Loucy (cell line): ENCODE data around the gene ZNF583.

Source experiments
- H2AFZ ChIP-seq: fragments of 200-600 bp; sonication (generic); 2 replicates; pipeline ENCODE4 v1.6.0; 2016; ENCODE audit warnings: antibody characterized with exemption, mild to moderate bottlenecking, low read length, moderate library complexity
- H3F3A ChIP-seq: fragments of 200-600 bp; 2 replicates; pipeline ENCODE4 v1.6.0; 2016; ENCODE audit warnings: antibody characterized with exemption, low read depth, mild to moderate bottlenecking
- H3K27me3 ChIP-seq: fragments of 200-600 bp; sonication (generic); 2 replicates; pipeline ENCODE4 v1.6.1; 2014; ENCODE audit warnings: low read length, mild to moderate bottlenecking; ENCODE audit not compliant: insufficient read depth, poor library complexity, severe bottlenecking
- H3K36me3 ChIP-seq: fragments of 200-600 bp; sonication (generic); 2 replicates; pipeline ENCODE4 v1.6.1; 2016; ENCODE audit warnings: low read length; ENCODE audit not compliant: insufficient read depth
- H3K4me1 ChIP-seq: fragments of 200-600 bp; sonication (generic); 2 replicates; pipeline ENCODE4 v1.5.1; 2014; ENCODE audit warnings: low read length, mild to moderate bottlenecking; ENCODE audit not compliant: insufficient read depth, poor library complexity, severe bottlenecking
- H3K4me2 ChIP-seq: fragments of 200-600 bp; sonication (generic); 2 replicates; pipeline ENCODE4 v1.6.0; 2014; ENCODE audit warnings: antibody characterized with exemption, low read length, low read depth, mild to moderate bottlenecking; ENCODE audit not compliant: poor library complexity, severe bottlenecking
- H3K4me3 ChIP-seq: fragments of 200-600 bp; sonication (generic); 2 replicates; pipeline ENCODE4 v1.5.1; 2014; ENCODE audit warnings: low read length, mild to moderate bottlenecking, mixed read lengths; ENCODE audit not compliant: poor library complexity, severe bottlenecking
- H3K79me2 ChIP-seq: fragments of 200-600 bp; sonication (generic); 2 replicates; pipeline ENCODE4 v1.6.1; 2014; ENCODE audit warnings: low read length; ENCODE audit not compliant: insufficient read depth
- H3K9ac ChIP-seq: fragments of 200-600 bp; sonication (generic); 2 replicates; pipeline ENCODE4 v1.6.0; 2014; ENCODE audit warnings: mild to moderate bottlenecking, low read depth, low read length, moderate library complexity; ENCODE audit not compliant: poor library complexity, severe bottlenecking
- H3K9me2 ChIP-seq: fragments of 200-600 bp; sonication (generic); replicated peaks from 2 replicates; pipeline ENCODE4 v1.6.1; 2016; ENCODE audit warnings: low read depth, low read length, mixed read lengths
- H3K9me3 ChIP-seq: fragments of 200-600 bp; sonication (generic); 2 replicates; pipeline ENCODE4 v1.6.1; 2014; ENCODE audit warnings: mild to moderate bottlenecking, antibody characterized with exemption, low read length, low read depth; ENCODE audit not compliant: insufficient read depth
- H4K20me1 ChIP-seq: fragments of 200-600 bp; sonication (generic); 2 replicates; pipeline ENCODE4 v1.6.0; 2014; ENCODE audit warnings: antibody characterized with exemption, low read length, mild to moderate bottlenecking; ENCODE audit not compliant: insufficient read depth, poor library complexity, severe bottlenecking
- CTCF ChIP-seq: fragments of 200-600 bp; sonication (generic); conservative IDR thresholded peaks from 2 replicates; pipeline ENCODE4 v1.5.1; 2014; ENCODE audit warnings: mild to moderate bottlenecking, antibody characterized with exemption, low read length
- EZH2phosphoT487 ChIP-seq: fragments of 200-600 bp; IDR thresholded peaks from 2 replicates; pipeline ENCODE4 v1.6.1; 2018; ENCODE audit warnings: antibody characterized with exemption, mild to moderate bottlenecking, moderate library complexity, borderline replicate concordance

ZNF583 gene

GRCh38 chr19:56423276-56423984 lies 19.3 kb downstream of the ZNF583 start:
- Histone ChIP-seq H3K9ac (no peak overlapping the region), H3K4me1 (no peaks in the 10 kb centered on the region), H3K9me2 (no peaks in the 10 kb centered on the region), H4K20me1 (no peaks in the 10 kb centered on the region), H3K36me3 (peaks cover 12% of the 10 kb centered on the region; the same call in 1 of the 2 replicates), H2AFZ (no peak overlapping the region), H3K79me2 (no peaks in the 10 kb centered on the region), H3K9me3 (peaks cover 81% of the 10 kb centered on the region), H3K27me3 (no peaks in the 10 kb centered on the region), H3K4me3 (no peak overlapping the region), H3K4me2 (no peak overlapping the region), H3F3A (no peaks in the 10 kb centered on the region)
- TF ChIP-seq CTCF (no peak), EZH2phosphoT487 (no peak)

- Histone ChIP-seq H3K9me2 (no peaks in the 10 kb centered on the region), H3K9ac (no peak overlapping the region), H4K20me1 (no peaks in the 10 kb centered on the region), H3K36me3 (peaks cover 12% of the 10 kb centered on the region; the same call in 1 of the 2 replicates), H3K27me3 (no peaks in the 10 kb centered on the region), H3K79me2 (no peaks in the 10 kb centered on the region), H3K4me1 (no peaks in the 10 kb centered on the region), H3K4me3 (no peak overlapping the region), H2AFZ (no peak overlapping the region), H3F3A (no peaks in the 10 kb centered on the region), H3K4me2 (no peak overlapping the region), H3K9me3 (peaks cover 79% of the 10 kb centered on the region)
- TF ChIP-seq EZH2phosphoT487 (no peak), CTCF (no peak)
Measured at GRCh38 chr19:56423985-56424353, 19.8 kb downstream of the ZNF583 start.

- no peaks in the 10 kb centered on the region for H3K4me1 ChIP-seq
- no peaks in the 10 kb centered on the region for H3K27me3 ChIP-seq
- no peak overlapping the region for H2AFZ ChIP-seq
- no peaks in the 10 kb centered on the region for H4K20me1 ChIP-seq
- H3K4me3 ChIP-seq, result no peak overlapping the region
- H3K9ac ChIP-seq, result no peak overlapping the region
- no peaks in the 10 kb centered on the region for H3K9me2 ChIP-seq
- H3F3A ChIP-seq, result no peaks in the 10 kb centered on the region
- peaks cover 25% of the 10 kb centered on the region; the same call in 1 of the 2 replicates for H3K36me3 ChIP-seq
- no peak for TF ChIP-seq CTCF
- TF ChIP-seq EZH2phosphoT487, result no peak
- no peak overlapping the region for H3K4me2 ChIP-seq
- no peaks in the 10 kb centered on the region for H3K79me2 ChIP-seq
- H3K9me3 ChIP-seq, result peaks cover 27% of the 10 kb centered on the region
Measured at GRCh38 chr19:56441206-56441792, 37.2 kb downstream of the ZNF583 start.
